Right lobe of liver (tissue), 4 donors: ENCODE data around the gene XRCC3.

Experiments
- POLR2A ChIP-seq: fragments of 450-650 bp; IDR thresholded peaks from one replicate; pipeline ENCODE4 v1.6.1; 2017; ENCODE audit warnings: antibody characterized with exemption, mild to moderate bottlenecking
- TF ChIP-seq, protein P1 (sequence below), 4 donors: fragments of 200-600 bp in 3 of 4; fragments of 450-650 bp in 1 of 4; IDR thresholded peaks; one replicate each; pipeline versions ENCODE4 v1.5.1 to v1.8.0; 2016 to 2022; ENCODE audit warnings: antibody characterized with exemption in 4 of 4, mild to moderate bottlenecking in 2 of 4
- donor health status: DM: no; HTN: no; CAD: no.
- donor health status: DM: no; HTN: no; CAD: no.
- donor health status: DM: no; HTN: yes; CAD: no.

DNA sequence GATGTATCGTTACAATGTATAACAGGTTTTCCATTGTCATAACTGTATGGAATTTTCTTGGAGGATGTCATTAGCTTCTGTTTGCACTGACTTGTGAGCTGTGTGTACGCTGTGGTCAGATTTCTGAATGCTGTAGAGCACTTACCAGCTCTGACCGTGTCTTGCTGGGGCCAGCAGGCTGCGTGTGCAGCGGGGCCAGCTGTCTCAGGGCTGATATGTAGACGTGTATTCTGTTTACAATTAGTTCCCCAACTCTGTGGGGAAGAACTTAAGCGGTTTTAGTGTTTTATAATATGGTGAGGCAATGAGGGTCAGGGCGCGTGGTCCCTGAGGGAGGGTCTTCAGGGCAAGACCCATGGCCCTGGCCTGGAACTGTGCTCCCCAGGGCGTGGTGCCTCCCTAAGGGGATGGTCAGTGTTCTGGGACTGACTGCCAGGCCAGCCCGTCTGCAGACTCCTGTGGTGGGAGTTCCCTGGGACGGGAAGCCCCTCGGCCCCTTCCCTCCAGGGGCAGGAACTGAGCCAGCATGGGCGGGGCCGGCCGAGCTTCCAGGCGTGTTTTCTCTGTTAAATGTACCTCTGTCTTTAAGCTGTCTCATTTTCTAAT is 18.7 kb downstream of the XRCC3 start:
- no peak for TF ChIP-seq POLR2A
- TF ChIP-seq, protein P1, sequence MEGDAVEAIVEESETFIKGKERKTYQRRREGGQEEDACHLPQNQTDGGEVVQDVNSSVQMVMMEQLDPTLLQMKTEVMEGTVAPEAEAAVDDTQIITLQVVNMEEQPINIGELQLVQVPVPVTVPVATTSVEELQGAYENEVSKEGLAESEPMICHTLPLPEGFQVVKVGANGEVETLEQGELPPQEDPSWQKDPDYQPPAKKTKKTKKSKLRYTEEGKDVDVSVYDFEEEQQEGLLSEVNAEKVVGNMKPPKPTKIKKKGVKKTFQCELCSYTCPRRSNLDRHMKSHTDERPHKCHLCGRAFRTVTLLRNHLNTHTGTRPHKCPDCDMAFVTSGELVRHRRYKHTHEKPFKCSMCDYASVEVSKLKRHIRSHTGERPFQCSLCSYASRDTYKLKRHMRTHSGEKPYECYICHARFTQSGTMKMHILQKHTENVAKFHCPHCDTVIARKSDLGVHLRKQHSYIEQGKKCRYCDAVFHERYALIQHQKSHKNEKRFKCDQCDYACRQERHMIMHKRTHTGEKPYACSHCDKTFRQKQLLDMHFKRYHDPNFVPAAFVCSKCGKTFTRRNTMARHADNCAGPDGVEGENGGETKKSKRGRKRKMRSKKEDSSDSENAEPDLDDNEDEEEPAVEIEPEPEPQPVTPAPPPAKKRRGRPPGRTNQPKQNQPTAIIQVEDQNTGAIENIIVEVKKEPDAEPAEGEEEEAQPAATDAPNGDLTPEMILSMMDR (IDR thresholded peaks at IDR 0.05) = no peak
